Kidney epithelial cell (primary cell): ENCODE measurements around the gene TRIP12. TPM values are rescaled to one million over a fixed set of nuclear protein-coding genes. Genes with fewer than 3 reads are reported as not detected.
"Not testable (repeated sequence)": the region's sequence is repeated elsewhere in the genome, so short reads cannot be mapped to it uniquely, and the experiment has no call there.

ENCODE experiments used
- DNase-seq: peaks from one replicate; pipeline ENCODE4 v3.0.0-alpha.2; 2010; ENCODE audit warnings: low read depth
- H3K27me3 ChIP-seq: 2 replicates; pipeline ENCODE4 v1.6.0; 2011; ENCODE audit warnings: low read length; ENCODE audit not compliant: control insufficient read depth, insufficient read depth
- H3K36me3 ChIP-seq: 2 replicates; pipeline ENCODE4 v1.5.1; 2011; ENCODE audit warnings: low read length; ENCODE audit not compliant: control insufficient read depth, insufficient read depth
- H3K4me3 ChIP-seq: 2 replicates; pipeline ENCODE4 v1.5.1; 2011; ENCODE audit warnings: low read depth, mild to moderate bottlenecking, control low read depth, low read length
- CTCF ChIP-seq: IDR thresholded peaks from 2 replicates; pipeline ENCODE4 v1.5.1; 2011; ENCODE audit warnings: mild to moderate bottlenecking, moderate library complexity, low read length, control low read depth, inconsistent platforms; ENCODE audit not compliant: insufficient read depth, poor library complexity, severe bottlenecking
- total RNA-seq: library from RNA; depleted of rRNA; stranded (reverse); fragments of >200 nt; gene quantifications from 2 replicates; pipeline ENCODE4 v1.2.3, GENCODE V29; 2015

The TRIP12 gene
- total RNA-seq, 1 donor from 2014 or later: 109 TPM

- no peak for TF ChIP-seq CTCF
- no peak for DNase-seq
- Histone ChIP-seq H3K4me3 (no peak overlapping the region), H3K36me3 (no peaks in the 10 kb centered on the region), H3K27me3 (no peaks in the 10 kb centered on the region)
Observed at GRCh38 chr2:229748950-229749349, 172.9 kb downstream of the TRIP12 start.

GRCh38 chr2:229742691-229743090, 179.1 kb downstream of the TRIP12 start:
- H3K27me3 ChIP-seq, DNase-seq, H3K36me3 ChIP-seq, H3K4me3 ChIP-seq: not testable (repeated sequence)

GRCh38 chr2:229740279-229740678, 181.5 kb downstream of the TRIP12 start:
- no peak for TF ChIP-seq CTCF
- H3K4me3 ChIP-seq: no peak overlapping the region
- DNase-seq: no peak
- H3K27me3 ChIP-seq: no peaks in the 10 kb centered on the region
- H3K36me3 ChIP-seq: no peaks in the 10 kb centered on the region

- Histone ChIP-seq H3K4me3 (no peak overlapping the region), H3K27me3 (no peaks in the 10 kb centered on the region), H3K36me3 (no peaks in the 10 kb centered on the region)
- no peak for TF ChIP-seq CTCF
- DNase-seq: no peak
Observed at GRCh38 chr2:229738024-229738625, 183.7 kb downstream of the TRIP12 start.

GRCh38 chr2:229734410-229734809, 187.4 kb downstream of the TRIP12 start:
- TF ChIP-seq CTCF: no peak
- DNase-seq: no peak
- Histone ChIP-seq H3K4me3 (no peak overlapping the region), H3K36me3 (no peaks in the 10 kb centered on the region), H3K27me3 (no peaks in the 10 kb centered on the region)

- Histone ChIP-seq H3K27me3 (no peaks in the 10 kb centered on the region), H3K4me3 (no peak overlapping the region), H3K36me3 (no peaks in the 10 kb centered on the region)
- TF ChIP-seq CTCF: no peak
- no peak for DNase-seq
Observed at GRCh38 chr2:229733611-229734245, 188.1 kb downstream of the TRIP12 start.
